Retina (tissue), 1 donor: Measurements from ENCODE around the gene HTT.
"Not testable (repeated sequence)": the region's sequence is repeated elsewhere in the genome, so short reads cannot be mapped to it uniquely, and the experiment has no call there.

Source experiments
- DNase-seq: peaks from one replicate; pipeline ENCODE4 v3.0.0-alpha.2; 2016

The HTT gene

GRCh38 chr4:3124070-3124767, 49.7 kb downstream of the HTT start:
- DNase-seq = no peak

GRCh38 chr4:3127112-3127511, 52.6 kb downstream of the HTT start:
- DNase-seq = no peak

GRCh38 chr4:3128058-3128457, 53.6 kb downstream of the HTT start:
- no peak for DNase-seq

DNA sequence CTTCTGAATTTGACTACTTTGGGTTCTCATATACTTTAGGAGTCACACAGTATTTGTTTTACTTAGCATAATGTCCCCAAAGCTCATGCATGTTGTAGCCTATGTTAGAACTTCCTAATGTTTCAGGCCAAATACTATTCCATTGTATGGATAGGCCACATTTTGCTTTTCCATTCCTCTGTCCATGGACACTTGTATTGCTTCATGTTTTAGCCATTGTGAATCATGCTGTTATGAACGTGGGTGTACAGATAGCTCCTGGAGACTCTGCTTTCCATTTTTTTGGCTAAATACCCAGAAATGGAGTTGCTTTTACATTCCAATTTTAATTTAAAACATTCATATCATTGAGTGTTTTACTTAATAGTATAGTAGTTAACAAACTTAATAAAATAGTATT, 54.5 kb downstream of the HTT start:
- DNase-seq = no peak

DNA sequence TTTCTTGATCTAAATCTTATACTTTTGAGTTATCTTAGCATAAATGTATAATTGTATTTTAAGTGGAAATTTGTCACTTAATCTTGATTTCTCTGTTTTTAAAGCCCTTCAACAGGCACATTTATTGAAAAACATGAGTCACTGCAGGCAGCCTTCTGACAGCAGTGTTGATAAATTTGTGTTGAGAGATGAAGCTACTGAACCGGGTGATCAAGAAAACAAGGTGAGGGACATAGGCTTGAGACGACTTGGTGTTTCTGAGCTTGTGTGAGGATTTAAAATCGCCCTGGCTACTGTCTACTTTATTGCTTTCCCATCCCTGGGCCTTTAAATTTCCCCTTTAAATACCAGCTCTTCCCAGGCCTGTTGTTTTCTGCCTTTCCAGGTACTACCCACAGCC, 55.7 kb downstream of the HTT start:
- DNase-seq = no peak

DNA sequence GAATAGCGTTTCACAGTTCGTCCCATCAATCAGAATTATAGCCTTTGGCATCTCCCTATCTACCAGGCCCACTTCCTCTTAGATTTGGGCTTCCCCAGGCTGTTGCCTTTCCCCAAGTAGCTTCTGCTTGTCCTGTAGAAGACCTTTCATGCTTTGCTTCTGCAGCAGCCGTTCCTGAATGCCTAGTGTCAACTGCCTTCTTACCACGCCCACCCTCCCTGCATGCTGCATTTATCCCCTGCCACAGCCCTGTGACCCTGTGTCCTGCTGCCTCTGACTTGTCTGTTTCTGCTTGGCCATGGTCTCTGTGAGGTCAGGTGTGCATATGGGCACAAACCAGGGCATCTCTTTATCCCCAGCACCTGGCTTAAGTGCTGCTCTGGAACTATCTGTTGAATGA, 56.3 kb downstream of the HTT start:
- DNase-seq = no peak

GRCh38 chr4:3134201-3134600, 59.7 kb downstream of the HTT start:
- DNase-seq = no peak

DNA sequence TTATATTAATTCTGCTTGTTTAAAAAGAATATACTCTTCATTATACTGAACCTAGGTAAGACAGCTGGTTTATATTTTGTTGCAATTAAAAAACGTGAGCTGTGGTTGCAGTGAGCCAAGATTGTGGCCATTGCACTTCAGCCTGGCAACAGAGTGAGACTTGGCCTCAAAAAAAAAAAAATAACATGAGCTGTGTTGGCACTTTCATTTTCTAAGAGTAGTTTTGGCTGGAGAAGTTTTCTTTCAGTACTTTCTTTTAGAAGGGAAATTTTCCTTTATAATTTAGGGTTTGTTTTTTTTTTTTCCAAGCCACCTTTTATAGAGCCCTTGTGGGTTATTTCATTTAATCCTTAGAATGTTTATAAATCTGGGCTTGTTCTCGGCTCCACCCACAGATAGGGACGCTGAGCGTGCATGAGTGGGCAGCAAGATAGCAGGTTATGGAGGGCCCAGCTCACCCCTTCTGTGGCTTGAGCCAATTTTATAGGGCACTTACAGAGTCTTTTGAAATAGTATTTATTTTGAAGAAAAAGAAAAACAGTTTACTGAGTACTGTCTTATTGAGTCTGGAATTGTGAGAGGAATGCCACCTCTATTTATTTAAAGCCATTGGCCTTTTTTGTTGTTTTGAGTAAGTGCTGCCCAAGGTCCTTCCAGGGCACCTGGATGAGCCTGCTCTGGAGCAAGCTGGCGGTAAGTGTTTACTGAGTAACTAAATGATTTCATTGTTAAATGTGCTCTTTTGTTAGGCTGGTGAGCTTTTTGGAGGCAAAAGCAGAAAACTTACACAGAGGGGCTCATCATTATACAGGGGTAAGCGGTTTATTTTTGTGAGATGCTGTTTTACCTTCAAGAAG, 60.9 kb downstream of the HTT start:
- no peak for DNase-seq

DNA sequence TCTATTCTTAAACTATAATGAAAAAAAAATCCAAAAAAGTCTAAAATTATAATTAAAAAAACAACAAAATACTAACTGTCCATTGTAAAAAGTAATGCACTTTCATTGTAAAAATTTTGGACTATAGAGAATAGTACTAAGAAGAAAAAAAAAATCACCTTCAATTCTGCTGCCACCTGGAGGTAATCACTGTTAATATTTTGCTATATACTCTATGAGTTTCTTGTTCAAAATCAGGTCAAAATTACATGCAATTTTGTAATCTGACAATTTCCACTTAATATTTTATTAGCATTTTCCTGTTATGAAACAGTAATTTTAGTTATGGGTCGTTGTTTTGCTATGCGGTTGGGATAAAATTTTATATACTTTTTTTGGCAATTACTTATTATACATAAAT, 62.0 kb downstream of the HTT start:
- DNase-seq = no peak

GRCh38 chr4:3137908-3138307, 63.4 kb downstream of the HTT start:
- DNase-seq = no peak

DNA sequence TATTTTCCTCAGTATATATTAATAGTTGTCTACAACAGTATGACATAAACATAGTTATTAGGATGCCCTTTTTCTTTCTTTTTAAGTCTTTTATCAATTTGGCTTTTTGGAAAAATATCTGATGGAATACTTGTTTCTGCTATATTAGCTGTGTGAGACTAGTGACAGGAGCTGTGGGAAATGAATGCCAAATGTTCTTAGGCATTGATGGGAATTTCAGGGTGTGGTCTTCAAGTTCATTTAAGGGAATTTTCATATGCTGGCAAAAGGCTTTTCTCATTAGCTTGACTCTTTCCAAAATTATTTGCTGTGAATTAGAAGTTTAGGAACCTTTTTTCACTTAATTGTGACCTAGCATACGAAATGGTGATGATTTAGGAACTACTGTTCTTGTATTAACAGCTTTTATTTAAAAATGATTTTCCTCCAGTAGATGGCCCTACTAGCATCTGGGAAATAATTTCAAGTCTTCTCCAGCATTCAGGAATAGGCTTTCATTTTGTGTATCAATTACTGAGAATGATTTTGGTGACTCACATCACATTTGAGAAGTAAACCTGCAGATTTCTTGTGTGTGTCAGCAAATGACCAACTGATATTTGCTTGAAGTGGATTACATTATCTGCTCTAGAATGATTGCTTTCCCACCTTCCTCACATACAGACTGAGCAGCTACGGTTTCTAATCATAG, 70.9 kb downstream of the HTT start:
- DNase-seq = no peak

- DNase-seq = no peak
Observed at GRCh38 chr4:3148926-3149325, 74.4 kb downstream of the HTT start.

DNA sequence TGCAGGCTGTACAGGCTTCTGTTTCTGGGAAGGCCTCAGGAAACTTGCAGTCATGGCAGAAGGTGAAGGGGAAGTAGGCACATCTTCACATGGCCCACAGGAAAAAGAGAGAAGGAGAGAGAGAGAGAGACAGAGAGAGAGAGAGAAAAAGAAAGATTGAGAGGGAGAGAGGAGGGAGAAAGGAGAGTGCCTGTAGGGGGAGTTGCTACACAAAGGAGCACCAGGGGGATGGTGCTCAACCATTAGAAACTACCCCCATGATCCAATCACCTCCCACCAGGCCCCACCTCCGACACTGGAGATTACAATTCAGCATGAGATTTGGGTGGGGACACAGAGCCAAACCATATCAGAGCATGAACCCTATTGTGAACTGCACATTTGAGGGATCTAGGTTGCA, 76.8 kb downstream of the HTT start:
- DNase-seq = not testable (repeated sequence)

DNA sequence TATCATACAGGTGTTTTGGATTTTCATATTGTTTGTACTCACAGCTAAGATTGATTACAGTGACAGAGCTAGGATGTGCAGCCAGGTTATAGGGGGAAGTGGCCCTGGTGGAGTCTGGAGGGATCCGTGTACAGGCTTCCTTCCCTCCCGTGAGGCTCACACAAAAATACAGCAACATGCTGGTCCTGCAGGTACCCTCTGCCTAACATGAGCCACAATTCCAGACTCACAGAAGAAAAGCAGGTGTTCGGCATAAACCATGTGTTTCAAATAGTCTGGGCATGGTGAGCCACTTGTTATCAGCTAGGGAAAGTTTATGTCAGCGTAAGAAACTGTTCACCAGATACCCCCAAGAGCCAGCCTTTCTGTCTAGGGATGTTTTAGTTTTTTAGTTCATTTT, 82.9 kb downstream of the HTT start:
- DNase-seq = no peak

GRCh38 chr4:3158841-3159240, 84.4 kb downstream of the HTT start:
- DNase-seq = no peak

DNA sequence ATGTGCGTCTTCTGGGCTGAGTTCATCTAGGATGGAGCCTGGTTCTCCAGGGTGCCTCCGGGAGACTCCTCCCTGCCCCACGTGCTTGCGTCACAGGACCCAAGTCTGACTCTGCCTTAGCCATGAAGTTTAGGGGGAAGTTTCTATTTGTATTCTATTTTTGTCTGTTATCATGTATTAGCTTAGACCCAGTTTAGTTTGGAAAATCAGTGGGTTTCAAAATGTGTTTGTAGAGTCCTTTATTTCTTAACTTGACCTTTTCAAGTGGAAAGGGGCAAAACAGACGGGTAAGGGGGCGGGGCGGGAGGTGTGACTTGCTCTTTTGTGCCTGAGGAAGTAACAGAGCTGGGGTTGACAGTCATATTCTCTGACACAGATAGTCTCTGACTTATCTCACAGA, 86.0 kb downstream of the HTT start:
- no peak for DNase-seq

- not testable (repeated sequence) for DNase-seq
Observed at GRCh38 chr4:3161044-3161443, 86.6 kb downstream of the HTT start.

- DNase-seq = peak; percentile 20
Observed at GRCh38 chr4:3166434-3166833, 92.0 kb downstream of the HTT start.

- DNase-seq = no peak
Observed at GRCh38 chr4:3168029-3168428, 93.5 kb downstream of the HTT start.

- no peak for DNase-seq
Observed at GRCh38 chr4:3174371-3175338, 100.2 kb downstream of the HTT start.

DNA sequence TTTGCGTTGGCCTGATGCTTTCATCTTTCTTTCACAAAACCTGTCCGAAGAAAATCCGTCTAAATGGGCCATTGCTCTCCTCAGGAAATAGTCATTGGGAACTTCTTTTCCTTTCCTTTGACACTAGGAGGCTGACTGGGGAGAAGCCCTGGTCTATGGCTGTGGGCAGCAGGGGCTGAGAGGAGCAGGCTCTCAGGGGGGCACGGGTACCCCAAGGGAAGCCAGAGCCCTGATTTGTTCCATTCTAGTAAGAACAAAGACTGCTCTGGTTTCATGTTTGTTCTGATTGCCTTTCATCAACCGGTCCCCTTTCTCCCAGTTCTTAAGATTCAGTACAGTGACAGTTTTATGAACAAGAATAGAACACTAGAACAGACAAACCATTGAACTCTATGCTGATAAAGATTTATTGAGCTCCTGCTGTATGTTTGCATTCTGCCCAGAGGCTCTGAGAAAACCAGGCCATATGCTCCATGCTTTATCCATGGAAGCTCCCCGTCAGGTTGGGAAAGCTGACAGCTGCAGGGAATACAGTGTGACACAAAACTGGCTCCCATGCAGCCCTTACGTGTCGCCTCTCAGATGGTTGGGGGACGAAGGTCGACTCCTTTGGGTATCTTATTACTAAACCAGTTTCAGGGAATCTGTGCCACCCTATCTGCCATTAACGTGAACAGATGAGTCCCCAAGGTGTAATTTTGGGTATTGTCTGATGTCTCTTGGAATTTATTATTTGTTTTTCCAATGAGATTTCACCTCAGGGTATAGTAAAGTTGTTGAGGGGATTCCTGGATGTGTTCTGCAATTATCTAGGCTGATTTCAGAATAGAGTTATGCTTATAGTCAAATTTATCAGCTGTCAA, 102.1 kb downstream of the HTT start:
- peak; percentile 57 for DNase-seq

- DNase-seq = no peak
Observed at GRCh38 chr4:3177426-3177825, 102.9 kb downstream of the HTT start.
